Activated effector memory CD4-positive, alpha-beta T cell treated with anti-CD3 and anti-CD28 coated beads, Interleukin-2, amount 50 U/mL, for 16 hours (primary cell): ENCODE data around the gene HIPK2.

Experiments used
- DNase-seq: peaks from one replicate; pipeline ENCODE4 v3.0.0-alpha.2; 2020

Gene HIPK2

DNA sequence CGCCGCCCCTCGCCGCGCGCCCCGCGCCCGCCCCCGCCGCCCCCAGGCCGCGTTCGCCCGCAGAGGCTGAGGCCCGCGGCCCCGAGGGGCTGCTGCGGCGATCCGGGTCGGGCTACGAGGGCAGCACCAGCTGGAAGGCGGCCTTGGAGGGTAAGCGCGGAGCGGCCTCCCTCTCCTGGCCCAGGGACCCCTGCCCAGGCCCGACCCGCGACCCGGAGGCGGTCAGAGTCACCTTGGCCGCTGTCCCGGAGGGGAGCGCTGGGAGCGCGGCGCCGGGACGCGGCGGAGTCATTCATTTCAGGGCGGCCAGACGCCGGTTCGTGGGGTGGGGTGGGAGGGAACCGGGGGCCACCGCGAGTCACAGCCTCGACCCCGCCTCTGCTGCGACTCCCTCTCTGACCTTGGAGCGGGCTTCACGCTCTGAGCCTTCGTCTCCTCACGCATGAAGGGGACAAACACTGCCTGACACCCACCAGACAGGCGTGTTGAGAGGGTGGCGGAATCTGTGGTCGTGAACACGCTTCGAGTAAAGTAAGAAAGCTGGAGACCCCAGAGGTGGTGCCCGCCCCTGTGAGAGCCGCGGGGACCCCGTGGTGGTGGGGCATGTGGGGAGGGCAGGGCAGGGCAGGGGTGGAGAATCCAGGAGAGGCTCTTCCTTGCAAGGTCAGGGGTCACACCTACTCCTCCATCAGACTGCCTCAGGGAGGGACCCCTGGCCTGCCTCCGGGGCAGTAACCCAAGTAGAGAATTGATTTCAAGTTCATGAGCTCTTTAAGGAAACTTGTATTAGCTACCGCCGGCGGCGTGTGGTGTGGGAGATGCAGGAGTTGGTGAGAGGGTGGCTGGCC, 253.6 kb downstream of the HIPK2 start:
- no peak for DNase-seq

DNA sequence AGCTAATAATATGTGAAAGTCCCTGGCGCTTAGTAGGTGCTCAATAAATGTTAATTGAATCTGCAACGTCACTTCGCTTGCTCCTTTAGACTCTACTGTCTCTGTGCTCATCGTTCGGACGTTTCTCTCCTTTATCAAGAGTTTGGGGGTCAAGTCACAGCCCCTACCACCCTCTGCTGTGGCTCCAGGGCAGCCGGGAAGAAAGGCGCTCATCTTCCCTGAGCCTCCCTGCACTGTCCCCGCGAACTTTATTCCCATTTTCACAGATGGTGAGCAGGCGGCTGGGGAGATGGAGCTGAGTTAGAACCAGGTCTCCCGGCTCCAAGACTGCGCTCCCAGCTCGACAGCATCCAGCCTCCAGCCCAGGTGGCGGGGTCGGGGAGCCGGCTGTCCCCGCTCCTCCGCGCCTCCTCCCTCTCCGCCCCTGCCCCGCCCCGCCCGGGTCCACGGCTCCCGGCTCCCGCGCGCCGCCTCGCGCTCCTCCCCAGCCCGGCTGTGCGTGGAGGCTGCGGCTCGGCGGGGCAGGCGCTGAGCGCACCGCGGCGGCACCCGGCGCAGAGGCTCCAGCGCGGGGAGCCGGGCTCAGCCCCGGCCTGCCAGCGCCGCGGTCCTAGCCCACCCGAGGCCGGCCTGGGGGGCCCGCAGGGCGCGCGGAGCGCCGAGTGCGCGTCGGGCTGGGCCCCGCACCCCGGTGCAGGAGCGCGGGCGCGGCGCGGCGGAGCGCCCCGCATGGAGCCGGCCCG, 254.4 kb downstream of the HIPK2 start, which contains the start of gene CLEC2L:
Gene CLEC2L, plus strand, starts transcription at position 487 of the 743 bp plus-strand sequence. Its CDS starts 243 bp downstream, at position 730.
- no peak for DNase-seq

DNA sequence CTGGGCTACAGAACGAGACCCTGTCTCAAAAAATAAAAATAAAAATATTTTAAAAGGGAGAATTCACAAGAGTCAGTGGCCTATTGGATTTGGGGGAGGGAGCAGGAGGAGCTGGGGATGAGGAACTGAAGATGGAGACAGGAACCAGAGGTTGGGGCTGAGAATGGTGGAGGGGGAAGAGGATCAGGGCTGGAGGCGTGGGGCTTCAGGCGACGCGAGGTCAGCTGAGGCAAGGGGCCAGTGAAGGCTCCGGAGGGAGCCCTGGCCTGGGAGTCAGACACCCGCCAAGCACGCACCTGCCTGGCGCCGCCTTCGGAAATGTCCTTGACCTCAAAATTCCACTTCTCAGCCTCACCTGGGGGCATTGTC, 255.0 kb downstream of the HIPK2 start:
- DNase-seq: no peak

DNA sequence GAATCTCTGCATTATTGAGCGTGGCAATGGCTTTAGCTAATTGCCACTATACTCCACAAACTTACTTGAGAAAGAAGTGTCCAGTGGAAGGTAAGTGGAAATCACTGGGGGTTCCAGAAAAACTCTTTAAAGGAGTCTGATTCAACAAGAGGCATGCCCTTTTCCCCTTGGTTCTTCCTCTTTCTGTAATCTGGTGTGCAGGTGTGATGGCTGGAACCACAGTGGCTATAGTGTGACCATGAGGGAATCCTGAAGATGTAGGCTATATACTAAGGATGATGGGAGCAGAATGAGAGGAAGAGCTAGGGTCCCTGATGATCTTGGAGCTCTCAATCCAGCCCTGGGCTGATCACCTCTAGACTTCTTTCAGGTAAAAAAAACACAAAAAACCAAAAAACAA, 256.4 kb downstream of the HIPK2 start:
- no peak for DNase-seq

DNA sequence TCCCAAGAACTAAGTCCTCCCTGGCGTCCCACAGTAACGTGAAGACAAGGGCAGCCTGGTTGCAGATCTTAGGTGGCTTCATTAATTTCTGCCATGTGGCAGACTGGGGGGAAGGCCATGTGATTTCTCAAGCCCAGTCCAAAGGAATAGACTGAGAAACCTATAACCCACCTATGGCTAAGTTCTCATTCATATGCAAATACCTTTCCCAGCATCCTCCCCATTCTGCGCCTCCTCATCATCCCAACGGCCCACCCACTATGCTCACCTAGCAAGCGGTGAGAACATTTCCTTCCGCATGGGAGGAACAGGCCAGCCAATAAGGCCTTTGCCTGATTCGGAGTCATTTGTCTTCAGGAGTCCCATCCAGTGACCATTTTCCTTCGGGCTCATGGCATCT, 262.5 kb downstream of the HIPK2 start:
- DNase-seq: no peak
